Measurements from ENCODE around the gene IFNA16. TPM values are rescaled to one million over a fixed set of nuclear protein-coding genes. Genes with fewer than 3 reads are reported as not detected.
A peak's percentile ranks its signal among the peaks of the same experiment; 100 is the strongest.

The IFNA16 gene
- total RNA-seq, 1 experiment from 2014 or later, result not detected

- H3K23ac ChIP-seq (ENCODE audit: insufficient read length, low read depth, low read length), result no peak overlapping the region
- H3K27ac ChIP-seq (ENCODE audit: insufficient read length, low read depth, low read length), result no peak overlapping the region
- no peak overlapping the region for H3K14ac ChIP-seq (ENCODE audit: insufficient read depth, low read length)
- H4K8ac ChIP-seq (replicated peaks; ENCODE audit: insufficient read length, low read depth, low read length), result no peak overlapping the region
- H3K9me3 Mint-ChIP-seq, result peaks cover 2 to 3% of the 10 kb centered on the region in 2 experiments; a peak in 2 of 5 replicates
- H3K4me2 ChIP-seq (ENCODE audit: insufficient read depth, insufficient read length, low read length), result no peak overlapping the region
- H3K27ac Mint-ChIP-seq, result peak overlapping the region in 1 of 3 experiments; percentile 35; a peak in 1 of 7 replicates
- no peak overlapping the region for H2AFZ ChIP-seq (ENCODE audit: low read length)
- H4K20me1 ChIP-seq (ENCODE audit: control insufficient read depth, insufficient read depth, insufficient read length), result no peaks in the 10 kb centered on the region
- H3K56ac ChIP-seq (ENCODE audit: insufficient read length, low read depth, low read length), result no peak overlapping the region
- no peak overlapping the region for H3T11ph ChIP-seq (ENCODE audit: low read length)
- no peak overlapping the region for H3K18ac ChIP-seq (ENCODE audit: insufficient read length, low read depth, low read length)
- no peak overlapping the region for H2AK5ac ChIP-seq (ENCODE audit: insufficient read length, low read length)
- H3K79me1 ChIP-seq (ENCODE audit: insufficient read depth, low read depth, low read length, poor library complexity, severe bottlenecking), result no peaks in the 10 kb centered on the region
- H3K27me3 Mint-ChIP-seq (ENCODE audit: low read depth), result peaks cover 32% of the 10 kb centered on the region
- H3K9ac ChIP-seq (ENCODE audit: extremely low read depth, insufficient read length, low read length), result no peak overlapping the region
- no peak overlapping the region for H3K4me3 Mint-ChIP-seq
- no peaks in the 10 kb centered on the region for H3K79me2 ChIP-seq (ENCODE audit: insufficient read depth, low read length)
- no peaks in the 10 kb centered on the region for H3K27me3 ChIP-seq (ENCODE audit: insufficient read depth, low read length)
- DNase-seq, result no peak
- no peaks in the 10 kb centered on the region for H3K9me3 ChIP-seq (ENCODE audit: control insufficient read depth, low read depth, low read length)
- H2BK15ac ChIP-seq (ENCODE audit: low read depth, low read length), result no peak overlapping the region
- H4K91ac ChIP-seq (ENCODE audit: insufficient read length, low read depth, low read length), result no peak overlapping the region
- H3K23me2 ChIP-seq (ENCODE audit: insufficient read length, low read depth, low read length, poor library complexity, severe bottlenecking), result no peaks in the 10 kb centered on the region
- no peaks in the 10 kb centered on the region for H3K4me1 ChIP-seq (ENCODE audit: insufficient read depth, low read length)
- no peak overlapping the region for H2BK5ac ChIP-seq (ENCODE audit: insufficient read length, low read length)
- no peak overlapping the region for H4K5ac ChIP-seq (ENCODE audit: insufficient read length, low read depth, low read length)
- H2BK120ac ChIP-seq (ENCODE audit: low read depth, low read length, poor library complexity, severe bottlenecking), result no peak overlapping the region
- H3K4ac ChIP-seq (ENCODE audit: low read depth, low read length), result no peak overlapping the region
- H3K4me1 Mint-ChIP-seq, result peaks cover 16 to 17% of the 10 kb centered on the region in 2 experiments
- WGBS (ENCODE audit: extremely low coverage, insufficient read length, low lambda C conversion rate), result no CpG with 5 or more reads among the region's 3 CpGs
- no peaks in the 10 kb centered on the region for H3K36me3 Mint-ChIP-seq (ENCODE audit: insufficient read depth in 1 of 3, low read depth in 3 of 3)
- no peak overlapping the region for H2BK20ac ChIP-seq (ENCODE audit: low read depth, low read length, poor library complexity, severe bottlenecking)
- no peak overlapping the region for H2BK12ac ChIP-seq (ENCODE audit: insufficient read length, low read depth, low read length)
- TF ChIP-seq CTCF (conservative IDR thresholded peaks at IDR 0.05), result peak; percentile 72
Observed at GRCh38 chr9:21252721-21253547, 35.8 kb upstream of the IFNA16 start.
